Adrenal gland (tissue), 12 donors: Measurements from ENCODE around the gene PRTFDC1. TPM values are rescaled to one million over a fixed set of nuclear protein-coding genes. Genes with fewer than 3 reads are reported as not detected.

ENCODE experiments used
- DNase-seq, 7 donors: peaks; one replicate each; pipeline ENCODE4 v3.0.0-alpha.2; 2019 to 2020
- H3K27ac ChIP-seq, 5 donors: fragments of 200-600 bp; sonication (generic) in 4 of 5; 1 replicate in 3 of 5; 2 replicates in 2 of 5; pipeline versions ENCODE4 v1.5.1 to v1.8.0; 2016 to 2020; ENCODE audit warnings: mild to moderate bottlenecking in 1 of 5
- H3K27me3 ChIP-seq: fragments of 200-600 bp; 2 replicates; pipeline ENCODE4 v1.8.0; 2021
- H3K36me3 ChIP-seq, 2 donors: fragments of 200-600 bp; replicated peaks in 1 of 2; 1 replicate in 1 of 2; 2 replicates in 1 of 2; pipeline versions ENCODE4 v1.5.1 to v1.8.0; 2018 to 2022
- H3K4me1 ChIP-seq, 2 donors: fragments of 200-600 bp; replicated peaks in 1 of 2; 1 replicate in 1 of 2; 2 replicates in 1 of 2; pipeline versions ENCODE4 v1.5.1 to v1.8.0; 2018 to 2021
- H3K4me3 ChIP-seq, 4 donors: fragments of 200-600 bp; sonication (generic) in 3 of 4; one replicate each; pipeline ENCODE4 v1.5.1; 2016 to 2018
- H3K9me3 ChIP-seq, 3 donors: fragments of 200-600 bp; sonication (generic) in 1 of 3; replicated peaks in 1 of 3; 1 replicate in 2 of 3; 2 replicates in 1 of 3; pipeline versions ENCODE4 v1.5.1 to v1.8.0; 2016 to 2021
- CTCF ChIP-seq, 6 experiments: fragments of 450-650 bp in 4 of 6; fragments of 200-600 bp in 2 of 6; sonication (generic) in 1 of 6; IDR thresholded peaks; 1 replicate in 5 of 6; 2 replicates in 1 of 6; pipeline versions ENCODE4 v1.5.1 to v1.8.0; 2016 to 2021; ENCODE audit warnings: antibody characterized with exemption in 6 of 6, mild to moderate bottlenecking in 2 of 6, moderate library complexity in 1 of 6
- POLR2A ChIP-seq, 2 donors: fragments of 450-650 bp; IDR thresholded peaks; one replicate each; pipeline ENCODE4 v1.6.1; 2017; ENCODE audit warnings: antibody characterized with exemption in 2 of 2, mild to moderate bottlenecking in 2 of 2, moderate library complexity in 1 of 2
- WGBS, 4 donors: extraction: QIAGEN DNeasy Blood & Tissue Kit in 2 of 4; methylation state at CpG; one replicate each; pipeline versions ENCODE4 v1.1.5 to v1.1.7; 2013 to 2017; 5-methylcytosine and 5-hydroxymethylcytosine counted together
- intact Hi-C, 2 donors: fragments of 100-400 bp; cut with DNase I; formaldehyde crosslinking; loops; one replicate each; pipeline versions ENCODE4 v1.14.1 to v1.15.0; 2022 to 2023
- polyA plus RNA-seq, 3 donors: library from polyadenylated mRNA; stranded (reverse); fragments of 200-250 nt in 2 of 3; fragments of 350-450 nt in 1 of 3; fragmentation: Illumina TruSeq in 1 of 3; extraction: RNeasy Lipid Tissue Mini Kit (QIAGEN cat#74804) in 1 of 3; gene quantifications; one replicate each; pipeline ENCODE4 v1.2.3, GENCODE V29; 2013 to 2014
- total RNA-seq, 9 donors: library from RNA; depleted of rRNA in 4 of 9; stranded (reverse); fragments of >200 nt in 4 of 9; fragments of 120-200 nt in 1 of 9; fragmentation: NEBNext Ultra II Directional in 1 of 9; extraction: Animal tissue kit (Norgen Biotek cat#: 25700) in 1 of 9; gene quantifications; one replicate each; pipeline versions ENCODE4 v1.1.0 to v1.2.4, GENCODE V29; 2013 to 2023
- donor health status: healthy with polysubstance abuse.
- donor health status: Bipolar disorder and iron deficiency.
- donor health status: DM: yes; HTN: yes; CAD: no.
- donor health status: DM: no; HTN: no; CAD: no.
- donor health status: DM: no; HTN: no; CAD: no.
- donor health status: DM: yes; HTN: yes; CAD: no.

The PRTFDC1 gene
- total and polyA plus RNA-seq, 12 donors: 13.5 to 56.5 (median 26.6) TPM

GRCh38 chr10:24983130-24983529, 30.7 kb upstream of the PRTFDC1 start:
- no peak overlapping the region for H3K4me3 ChIP-seq
- H3K4me1 ChIP-seq: no peaks in the 10 kb centered on the region
- no peak for DNase-seq
- TF ChIP-seq POLR2A (IDR thresholded peaks at IDR 0.05) (no peak), CTCF (IDR thresholded peaks at IDR 0.05) (no peak)
- no peak overlapping the region for H3K27ac ChIP-seq
- WGBS, 4 donors: 94 to 98% (median 96%) methylated on average over 4 of the region's 4 CpGs
- H3K9me3 ChIP-seq: no peaks in the 10 kb centered on the region
- H3K27me3 ChIP-seq: no peaks in the 10 kb centered on the region
- intact Hi-C loops: no loop called here
- no peaks in the 10 kb centered on the region for H3K36me3 ChIP-seq

GRCh38 chr10:24982319-24983112, 30.1 kb upstream of the PRTFDC1 start:
- WGBS, 4 donors: 78 to 100% (median 91%) methylated on average over 1 of the region's 1 CpG
- H3K36me3 ChIP-seq: no peaks in the 10 kb centered on the region
- no peak for DNase-seq
- no peak overlapping the region for H3K27ac ChIP-seq
- no peaks in the 10 kb centered on the region for H3K4me1 ChIP-seq
- H3K9me3 ChIP-seq: no peaks in the 10 kb centered on the region
- no peaks in the 10 kb centered on the region for H3K27me3 ChIP-seq
- no peak overlapping the region for H3K4me3 ChIP-seq
- TF ChIP-seq CTCF (IDR thresholded peaks at IDR 0.05): no peak
- TF ChIP-seq POLR2A (IDR thresholded peaks at IDR 0.05): no peak
- intact Hi-C loops: no loop called here

- Histone ChIP-seq H3K27ac (peak overlapping the region in 2 of 5 donors; percentile 1 to 72), H3K4me1 (no peaks in the 10 kb centered on the region)
- intact Hi-C loops: no loop called here
Measured at GRCh38 chr10:24981161-24981710, 28.8 kb upstream of the PRTFDC1 start.

More at GRCh38 chr10:24981161-24981710, 28.8 kb upstream of the PRTFDC1 start:
- TF ChIP-seq CTCF (IDR thresholded peaks at IDR 0.05): no peak
- no peak for TF ChIP-seq POLR2A (IDR thresholded peaks at IDR 0.05)
- no peaks in the 10 kb centered on the region for H3K9me3 ChIP-seq
- H3K4me3 ChIP-seq: no peak overlapping the region
- WGBS, 4 donors: 78 to 81% (median 78%) methylated on average over 5 of the region's 5 CpGs
- H3K36me3 ChIP-seq: no peaks in the 10 kb centered on the region
- DNase-seq: peak; percentile 29 to 85 (median 71)
- H3K27me3 ChIP-seq: no peaks in the 10 kb centered on the region
